ENCODE data around the gene TMEM94.

Gene TMEM94

GRCh38 chr17:75511270-75511609 lies 54.8 kb downstream of the TMEM94 start:
- H3K27me3 ChIP-seq (replicated peaks; ENCODE audit: insufficient read depth, low read length), result no peaks in the 10 kb centered on the region
- no peak for DNase-seq
- H3K27ac ChIP-seq (ENCODE audit: low read length), result no peak overlapping the region
- no peak for TF ChIP-seq EZH2 (optimal IDR thresholded peaks at IDR 0.05; ENCODE audit: low read depth, low read length)
- no peak for TF ChIP-seq CTCF (IDR thresholded peaks at IDR 0.05; ENCODE audit: low read length)
- no peak for TF ChIP-seq EZH2phosphoT487 (IDR thresholded peaks at IDR 0.05; ENCODE audit: low read length)
- no peak overlapping the region for H3K4me2 ChIP-seq (ENCODE audit: low read depth, low read length)
- no peak overlapping the region for H3K4me3 ChIP-seq (ENCODE audit: low read length)
- H3K9me2 ChIP-seq (replicated peaks; ENCODE audit: insufficient read depth, low read length), result no peaks in the 10 kb centered on the region
- H3K79me2 ChIP-seq (ENCODE audit: low read length), result no peaks in the 10 kb centered on the region
- H2AFZ ChIP-seq (ENCODE audit: low read length), result no peak overlapping the region
- H3K9me3 ChIP-seq (replicated peaks; ENCODE audit: insufficient read depth, low read length), result no peaks in the 10 kb centered on the region
- H3K4me1 ChIP-seq (ENCODE audit: low read length), result no peaks in the 10 kb centered on the region
- peaks cover 3% of the 10 kb centered on the region; the same call in 1 of the 2 replicates for H3F3A ChIP-seq (ENCODE audit: insufficient read depth, low read length)
- H3K9ac ChIP-seq (ENCODE audit: low read length), result no peak overlapping the region
- no peaks in the 10 kb centered on the region for H4K20me1 ChIP-seq (ENCODE audit: insufficient read depth, low read length)
- H3K36me3 ChIP-seq (replicated peaks; ENCODE audit: insufficient read depth, low read length), result no peaks in the 10 kb centered on the region

GRCh38 chr17:75511610-75512575 lies 55.5 kb downstream of the TMEM94 start:
- H3K9me3 ChIP-seq (replicated peaks; ENCODE audit: insufficient read depth, low read length), result no peaks in the 10 kb centered on the region
- H3K27ac ChIP-seq (ENCODE audit: low read length), result no peak overlapping the region
- H3K4me3 ChIP-seq (ENCODE audit: low read length), result no peak overlapping the region
- no peaks in the 10 kb centered on the region for H4K20me1 ChIP-seq (ENCODE audit: insufficient read depth, low read length)
- H3F3A ChIP-seq (ENCODE audit: insufficient read depth, low read length), result peaks cover 3% of the 10 kb centered on the region; the same call in 1 of the 2 replicates
- DNase-seq, result no peak
- no peak overlapping the region for H2AFZ ChIP-seq (ENCODE audit: low read length)
- no peak for TF ChIP-seq CTCF (IDR thresholded peaks at IDR 0.05; ENCODE audit: low read length)
- no peak for TF ChIP-seq EZH2phosphoT487 (IDR thresholded peaks at IDR 0.05; ENCODE audit: low read length)
- TF ChIP-seq EZH2 (optimal IDR thresholded peaks at IDR 0.05; ENCODE audit: low read depth, low read length), result no peak
- no peaks in the 10 kb centered on the region for H3K4me1 ChIP-seq (ENCODE audit: low read length)
- no peaks in the 10 kb centered on the region for H3K9me2 ChIP-seq (replicated peaks; ENCODE audit: insufficient read depth, low read length)
- no peak overlapping the region for H3K4me2 ChIP-seq (ENCODE audit: low read depth, low read length)
- H3K9ac ChIP-seq (ENCODE audit: low read length), result no peak overlapping the region
- H3K36me3 ChIP-seq (replicated peaks; ENCODE audit: insufficient read depth, low read length), result no peaks in the 10 kb centered on the region
- no peaks in the 10 kb centered on the region; the same call in 1 of the 2 replicates for H3K79me2 ChIP-seq (ENCODE audit: low read length)
- H3K27me3 ChIP-seq (replicated peaks; ENCODE audit: insufficient read depth, low read length), result no peaks in the 10 kb centered on the region

DNA sequence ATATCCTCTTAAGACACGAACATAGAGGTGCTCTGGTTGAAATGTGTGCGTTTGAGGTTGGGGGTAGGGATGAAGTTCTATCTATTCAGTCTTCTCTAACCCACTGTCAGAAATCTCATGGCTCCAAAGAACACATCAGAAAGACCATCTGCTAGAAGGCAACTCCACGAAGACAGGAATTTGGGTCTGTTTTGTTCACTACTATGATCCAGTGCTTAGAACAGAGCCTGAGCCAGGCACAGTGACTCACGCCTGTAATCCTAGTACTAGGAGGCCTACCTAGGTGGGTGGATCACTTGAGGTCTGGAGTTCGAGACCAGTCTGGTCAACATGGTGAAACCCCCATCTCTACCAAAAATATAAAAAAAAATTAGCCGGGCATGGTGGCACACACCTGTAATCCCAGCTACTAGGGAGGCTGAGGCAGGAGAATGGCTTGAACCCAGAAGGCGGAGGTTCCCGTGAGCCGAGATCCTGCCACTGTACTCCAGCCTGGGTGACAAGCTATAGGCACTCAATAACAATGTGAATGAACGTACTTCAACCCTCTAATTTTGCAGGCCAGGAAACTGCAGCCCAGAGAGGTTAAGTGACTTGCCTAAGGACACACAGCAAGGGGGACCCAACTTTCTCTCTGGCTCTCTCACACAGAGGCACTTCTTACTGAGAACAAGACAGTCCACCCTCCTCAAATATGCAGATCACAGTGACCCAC lies 56.6 kb downstream of the TMEM94 start:
- peaks cover 8% of the 10 kb centered on the region for H3K4me1 ChIP-seq (ENCODE audit: low read length)
- H3K27me3 ChIP-seq (replicated peaks; ENCODE audit: insufficient read depth, low read length), result no peaks in the 10 kb centered on the region
- TF ChIP-seq CTCF (IDR thresholded peaks at IDR 0.05; ENCODE audit: low read length) (no peak), EZH2phosphoT487 (IDR thresholded peaks at IDR 0.05; ENCODE audit: low read length) (no peak), EZH2 (optimal IDR thresholded peaks at IDR 0.05; ENCODE audit: low read depth, low read length) (no peak)
- H3K4me2 ChIP-seq (ENCODE audit: low read depth, low read length), result no peak overlapping the region
- no peaks in the 10 kb centered on the region for H3K9me3 ChIP-seq (replicated peaks; ENCODE audit: insufficient read depth, low read length)
- H3K36me3 ChIP-seq (replicated peaks; ENCODE audit: insufficient read depth, low read length), result no peaks in the 10 kb centered on the region
- H3K27ac ChIP-seq (ENCODE audit: low read length), result no peak overlapping the region
- H3K4me3 ChIP-seq (ENCODE audit: low read length), result no peak overlapping the region
- H4K20me1 ChIP-seq (ENCODE audit: insufficient read depth, low read length), result no peaks in the 10 kb centered on the region
- H2AFZ ChIP-seq (ENCODE audit: low read length), result no peak overlapping the region
- no peak for DNase-seq
- H3F3A ChIP-seq (ENCODE audit: insufficient read depth, low read length), result peaks cover 3% of the 10 kb centered on the region; the same call in 1 of the 2 replicates
- no peak overlapping the region for H3K9ac ChIP-seq (ENCODE audit: low read length)
- H3K9me2 ChIP-seq (replicated peaks; ENCODE audit: insufficient read depth, low read length), result no peaks in the 10 kb centered on the region
- peaks cover 12% of the 10 kb centered on the region for H3K79me2 ChIP-seq (ENCODE audit: low read length)

Data from MM.1S (cell line).